A549 (cell line): ENCODE measurements around the gene HEXIM2. TPM values are rescaled to one million over a fixed set of nuclear protein-coding genes. Genes with fewer than 3 reads are reported as not detected.
A peak's percentile ranks its signal among the peaks of the same experiment; 100 is the strongest.

Experiments
- CEBPB ChIP-seq, 2 experiments: fragments of >200 bp in 1 of 2; sonication (Bioruptor Twin) in 1 of 2; formaldehyde crosslinking in 1 of 2; IDR thresholded peaks; 2 replicates each; pipeline ENCODE4 v1.6.1; 2012 to 2016
- CHD4 ChIP-seq: fragments of 200-600 bp; sonication (generic); IDR thresholded peaks from 2 replicates; pipeline ENCODE4 v1.6.1; 2016; ENCODE audit warnings: antibody characterized with exemption, mild to moderate bottlenecking, borderline replicate concordance
- FOXS1 ChIP-seq: fragments of 250-450 bp; sonication (Bioruptor Pico); IDR thresholded peaks from 2 replicates; pipeline ENCODE4 v1.5.0; 2020; ENCODE audit warnings: mild to moderate bottlenecking, moderate library complexity
- HOXA7 ChIP-seq: fragments of 250-450 bp; sonication (Bioruptor Pico); IDR thresholded peaks from 2 replicates; pipeline ENCODE4 v1.5.0; 2020; ENCODE audit warnings: mild to moderate bottlenecking, moderate library complexity
- MAZ ChIP-seq: fragments of 150-350 bp; IDR thresholded peaks from 2 replicates; pipeline ENCODE4 v1.6.1; 2014; ENCODE audit warnings: antibody characterized with exemption, low read depth, low read length, borderline replicate concordance
- MYC ChIP-seq: IDR thresholded peaks from 2 replicates; pipeline ENCODE4 v1.6.1; 2012; ENCODE audit warnings: mild to moderate bottlenecking, inconsistent platforms, low read length, improper control_type of control experiment, borderline replicate concordance
- NFE2L2 ChIP-seq: fragments of 150-350 bp; conservative IDR thresholded peaks from 2 replicates; pipeline ENCODE4 v1.6.1; 2014; ENCODE audit warnings: low read length
- PHF8 ChIP-seq: fragments of 200-600 bp; sonication (generic); IDR thresholded peaks from 2 replicates; pipeline ENCODE4 v1.6.1; 2016; ENCODE audit warnings: low read depth, mild to moderate bottlenecking, antibody characterized with exemption, moderate library complexity, borderline replicate concordance
- RAD21 ChIP-seq, 2 experiments: fragments of >200 bp in 1 of 2; sonication (Bioruptor Twin) in 1 of 2; formaldehyde crosslinking in 1 of 2; IDR thresholded peaks in 1 of 2; conservative IDR thresholded peaks in 1 of 2; 2 replicates in 1 of 2; 3 replicates in 1 of 2; pipeline ENCODE4 v1.6.1; 2012 to 2018; ENCODE audit warnings: inconsistent platforms in 1 of 2
- RARB ChIP-seq: fragments of 250-450 bp; sonication (Bioruptor Pico); IDR thresholded peaks from 2 replicates; pipeline ENCODE4 v1.8.0; 2021; ENCODE audit warnings: mild to moderate bottlenecking, moderate library complexity
- ZSCAN20 ChIP-seq: fragments of 250-450 bp; sonication (Bioruptor Pico); IDR thresholded peaks from 2 replicates; pipeline ENCODE4 v1.8.0; 2022; ENCODE audit warnings: mild to moderate bottlenecking, moderate library complexity
- polyA plus RNA-seq, 4 experiments: library from polyadenylated mRNA; depleted of rRNA in 3 of 4; stranded (reverse); fragments of >200 nt; fragmentation: RNase III in 1 of 4; extraction: RNeasy Plus Mini Kit Qiagen cat#74134 plus additional on column Dnase treatment in 1 of 4; gene quantifications; 2 replicates in 3 of 4; 3 replicates in 1 of 4; pipeline ENCODE4 v1.2.3, GENCODE V29; 2011 to 2017
- small RNA-seq, 6 experiments: library from RNA; depleted of rRNA; stranded (forward); fragments of <200 nt; gene quantifications; one replicate each; pipeline ENCODE3, GENCODE V24; 2012
- TF ChIP-seq, protein P1 (sequence below): IDR thresholded peaks from 2 replicates; pipeline ENCODE4 v1.6.1; 2012
- TF ChIP-seq, protein P2 (sequence below): fragments of >200 bp; sonication (Bioruptor Twin); formaldehyde crosslinking; IDR thresholded peaks from 3 replicates; pipeline ENCODE4 v1.6.1; 2016
- TF ChIP-seq, protein P3 (sequence below): fragments of >200 bp; sonication (Bioruptor Twin); formaldehyde crosslinking; IDR thresholded peaks from 3 replicates; pipeline ENCODE4 v1.5.1; 2016

The HEXIM2 gene
- polyA plus RNA-seq, 2 of the 4 experiments (the other 2 are of a cell fraction): 15.5 to 23.1 TPM

GRCh38 chr17:45218895-45219661 lies 57.4 kb downstream of the HEXIM2 start (continued):
- TF ChIP-seq CHD4 (no peak), MAZ (no peak), MYC (0 out of 2 replicates have a peak, but pooled peaks have one; percentile 38), HOXA7 (CRISPR knock-in tag) (no peak), CEBPB (IDR thresholded peaks at IDR 0.05) (no peak), PHF8 (no peak), NFE2L2 (no peak), FOXS1 (CRISPR knock-in tag) (no peak), ZSCAN20 (CRISPR knock-in tag) (no peak), RARB (no peak), RAD21 (conservative IDR thresholded peaks at IDR 0.05 in 1 of 2, IDR thresholded peaks at IDR 0.05 in 1 of 2) (peak; percentile 99 to 100)
- TF ChIP-seq, protein P1, sequence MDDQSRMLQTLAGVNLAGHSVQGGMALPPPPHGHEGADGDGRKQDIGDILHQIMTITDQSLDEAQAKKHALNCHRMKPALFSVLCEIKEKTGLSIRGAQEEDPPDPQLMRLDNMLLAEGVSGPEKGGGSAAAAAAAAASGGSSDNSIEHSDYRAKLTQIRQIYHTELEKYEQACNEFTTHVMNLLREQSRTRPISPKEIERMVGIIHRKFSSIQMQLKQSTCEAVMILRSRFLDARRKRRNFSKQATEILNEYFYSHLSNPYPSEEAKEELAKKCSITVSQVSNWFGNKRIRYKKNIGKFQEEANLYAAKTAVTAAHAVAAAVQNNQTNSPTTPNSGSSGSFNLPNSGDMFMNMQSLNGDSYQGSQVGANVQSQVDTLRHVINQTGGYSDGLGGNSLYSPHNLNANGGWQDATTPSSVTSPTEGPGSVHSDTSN: no peak
- TF ChIP-seq, protein P2, sequence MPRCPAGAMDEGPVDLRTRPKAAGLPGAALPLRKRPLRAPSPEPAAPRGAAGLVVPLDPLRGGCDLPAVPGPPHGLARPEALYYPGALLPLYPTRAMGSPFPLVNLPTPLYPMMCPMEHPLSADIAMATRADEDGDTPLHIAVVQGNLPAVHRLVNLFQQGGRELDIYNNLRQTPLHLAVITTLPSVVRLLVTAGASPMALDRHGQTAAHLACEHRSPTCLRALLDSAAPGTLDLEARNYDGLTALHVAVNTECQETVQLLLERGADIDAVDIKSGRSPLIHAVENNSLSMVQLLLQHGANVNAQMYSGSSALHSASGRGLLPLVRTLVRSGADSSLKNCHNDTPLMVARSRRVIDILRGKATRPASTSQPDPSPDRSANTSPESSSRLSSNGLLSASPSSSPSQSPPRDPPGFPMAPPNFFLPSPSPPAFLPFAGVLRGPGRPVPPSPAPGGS: no peak
- TF ChIP-seq, protein P3, sequence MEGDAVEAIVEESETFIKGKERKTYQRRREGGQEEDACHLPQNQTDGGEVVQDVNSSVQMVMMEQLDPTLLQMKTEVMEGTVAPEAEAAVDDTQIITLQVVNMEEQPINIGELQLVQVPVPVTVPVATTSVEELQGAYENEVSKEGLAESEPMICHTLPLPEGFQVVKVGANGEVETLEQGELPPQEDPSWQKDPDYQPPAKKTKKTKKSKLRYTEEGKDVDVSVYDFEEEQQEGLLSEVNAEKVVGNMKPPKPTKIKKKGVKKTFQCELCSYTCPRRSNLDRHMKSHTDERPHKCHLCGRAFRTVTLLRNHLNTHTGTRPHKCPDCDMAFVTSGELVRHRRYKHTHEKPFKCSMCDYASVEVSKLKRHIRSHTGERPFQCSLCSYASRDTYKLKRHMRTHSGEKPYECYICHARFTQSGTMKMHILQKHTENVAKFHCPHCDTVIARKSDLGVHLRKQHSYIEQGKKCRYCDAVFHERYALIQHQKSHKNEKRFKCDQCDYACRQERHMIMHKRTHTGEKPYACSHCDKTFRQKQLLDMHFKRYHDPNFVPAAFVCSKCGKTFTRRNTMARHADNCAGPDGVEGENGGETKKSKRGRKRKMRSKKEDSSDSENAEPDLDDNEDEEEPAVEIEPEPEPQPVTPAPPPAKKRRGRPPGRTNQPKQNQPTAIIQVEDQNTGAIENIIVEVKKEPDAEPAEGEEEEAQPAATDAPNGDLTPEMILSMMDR: peak; percentile 99

Small RNA genes lying within 50 kb of the gene (small RNA-seq; reads per million reads assigned to genes)
- gene MIR6784: 0 to 2.1 (median 0) reads per million in 6 experiments

Other genes with a start within 250 kb of the HEXIM2 start
- 1.8 and 2.1 TPM in 2 replicates for gene GFAP, start 246.4 kb upstream of the HEXIM2 start, polyA plus RNA-seq (2011; rRNA removed)
- gene GFAP, start 246.4 kb upstream of the HEXIM2 start, polyA plus RNA-seq (2017; fragmentation: RNase III; extraction: RNeasy Plus Mini Kit Qiagen cat#74134 plus additional on column Dnase treatment): 1.2 to 1.5 TPM (median 1.4 TPM) in 3 replicates
- gene KIF18B, start 214.1 kb upstream of the HEXIM2 start, polyA plus RNA-seq (2011; rRNA removed): 19.6 and 20.5 TPM in 2 replicates
- gene KIF18B, start 214.1 kb upstream of the HEXIM2 start, polyA plus RNA-seq (2017; fragmentation: RNase III; extraction: RNeasy Plus Mini Kit Qiagen cat#74134 plus additional on column Dnase treatment): 39.9 to 41.7 TPM (median 41.7 TPM) in 3 replicates
- gene C1QL1, start 193.6 kb upstream of the HEXIM2 start, polyA plus RNA-seq (2011; rRNA removed): 1.9 and 2.6 TPM in 2 replicates
- 7.4 to 9.3 TPM (median 8.5 TPM) in 3 replicates for gene C1QL1, start 193.6 kb upstream of the HEXIM2 start, polyA plus RNA-seq (2017; fragmentation: RNase III; extraction: RNeasy Plus Mini Kit Qiagen cat#74134 plus additional on column Dnase treatment)
- 21.4 and 26.2 TPM in 2 replicates for gene DCAKD, start 110.2 kb upstream of the HEXIM2 start, polyA plus RNA-seq (2011; rRNA removed)
- 17.4 to 18.7 TPM (median 18.2 TPM) in 3 replicates for gene DCAKD, start 110.2 kb upstream of the HEXIM2 start, polyA plus RNA-seq (2017; fragmentation: RNase III; extraction: RNeasy Plus Mini Kit Qiagen cat#74134 plus additional on column Dnase treatment)
- gene NMT1, start 100.6 kb upstream of the HEXIM2 start, polyA plus RNA-seq (2011; rRNA removed): 82.9 and 95.8 TPM in 2 replicates
- gene NMT1, start 100.6 kb upstream of the HEXIM2 start, polyA plus RNA-seq (2017; fragmentation: RNase III; extraction: RNeasy Plus Mini Kit Qiagen cat#74134 plus additional on column Dnase treatment): 270 to 323 TPM (median 299 TPM) in 3 replicates
- 55.5 and 56.6 TPM in 2 replicates for gene PLCD3, start 29.4 kb upstream of the HEXIM2 start, polyA plus RNA-seq (2011; rRNA removed)
- gene PLCD3, start 29.4 kb upstream of the HEXIM2 start, polyA plus RNA-seq (2017; fragmentation: RNase III; extraction: RNeasy Plus Mini Kit Qiagen cat#74134 plus additional on column Dnase treatment): 104 to 107 TPM (median 105 TPM) in 3 replicates
- 11.2 and 11.4 TPM in 2 replicates for gene ACBD4, start 26.2 kb upstream of the HEXIM2 start, polyA plus RNA-seq (2011; rRNA removed)
- gene ACBD4, start 26.2 kb upstream of the HEXIM2 start, polyA plus RNA-seq (2017; fragmentation: RNase III; extraction: RNeasy Plus Mini Kit Qiagen cat#74134 plus additional on column Dnase treatment): 13.0 to 14.8 TPM (median 13.7 TPM) in 3 replicates
- 39.3 and 54.0 TPM in 2 replicates for gene HEXIM1, start 13.4 kb upstream of the HEXIM2 start, polyA plus RNA-seq (2011; rRNA removed)
- gene HEXIM1, start 13.4 kb upstream of the HEXIM2 start, polyA plus RNA-seq (2017; fragmentation: RNase III; extraction: RNeasy Plus Mini Kit Qiagen cat#74134 plus additional on column Dnase treatment): 118 to 143 TPM (median 131 TPM) in 3 replicates
- 8.6 and 17.5 TPM in 2 replicates for gene FMNL1, start 60.0 kb downstream of the HEXIM2 start, polyA plus RNA-seq (2011; rRNA removed)
- gene FMNL1, start 60.0 kb downstream of the HEXIM2 start, polyA plus RNA-seq (2017; fragmentation: RNase III; extraction: RNeasy Plus Mini Kit Qiagen cat#74134 plus additional on column Dnase treatment): 43.9 to 47.9 TPM (median 44.0 TPM) in 3 replicates
- 0.05 and 0.08 TPM in 2 replicates for gene SPATA32, start 100.2 kb downstream of the HEXIM2 start, polyA plus RNA-seq (2011; rRNA removed)
- 0.09 to 0.25 TPM (median 0.21 TPM) in 3 replicates for gene SPATA32, start 100.2 kb downstream of the HEXIM2 start, polyA plus RNA-seq (2017; fragmentation: RNase III; extraction: RNeasy Plus Mini Kit Qiagen cat#74134 plus additional on column Dnase treatment)
- 9.1 and 10.9 TPM in 2 replicates for gene MAP3K14, start 155.1 kb downstream of the HEXIM2 start, polyA plus RNA-seq (2011; rRNA removed)
- gene MAP3K14, start 155.1 kb downstream of the HEXIM2 start, polyA plus RNA-seq (2017; fragmentation: RNase III; extraction: RNeasy Plus Mini Kit Qiagen cat#74134 plus additional on column Dnase treatment): 30.7 to 53.6 TPM (median 34.5 TPM) in 3 replicates